DMS53 treated with DMSO at 0.1 percent for 48 hours (cell line): ENCODE data around the gene SFTPD.
"Not testable (repeated sequence)": the region's sequence is repeated elsewhere in the genome, so short reads cannot be mapped to it uniquely, and the experiment has no call there.

Experiments used
- DNase-seq: peaks from one replicate; lab custom pipeline; 2025; ENCODE audit not compliant: unreplicated experiment; lab: John Stamatoyannopoulos, UW

SFTPD gene

GRCh38 chr10:79948976-79949722, at the start of gene SFTPD:
SFTPD (minus strand) TSS chr10:79949105; CDS start chr10:79946659, 2,446 bp downstream.
- DNase-seq = no peak

DNA sequence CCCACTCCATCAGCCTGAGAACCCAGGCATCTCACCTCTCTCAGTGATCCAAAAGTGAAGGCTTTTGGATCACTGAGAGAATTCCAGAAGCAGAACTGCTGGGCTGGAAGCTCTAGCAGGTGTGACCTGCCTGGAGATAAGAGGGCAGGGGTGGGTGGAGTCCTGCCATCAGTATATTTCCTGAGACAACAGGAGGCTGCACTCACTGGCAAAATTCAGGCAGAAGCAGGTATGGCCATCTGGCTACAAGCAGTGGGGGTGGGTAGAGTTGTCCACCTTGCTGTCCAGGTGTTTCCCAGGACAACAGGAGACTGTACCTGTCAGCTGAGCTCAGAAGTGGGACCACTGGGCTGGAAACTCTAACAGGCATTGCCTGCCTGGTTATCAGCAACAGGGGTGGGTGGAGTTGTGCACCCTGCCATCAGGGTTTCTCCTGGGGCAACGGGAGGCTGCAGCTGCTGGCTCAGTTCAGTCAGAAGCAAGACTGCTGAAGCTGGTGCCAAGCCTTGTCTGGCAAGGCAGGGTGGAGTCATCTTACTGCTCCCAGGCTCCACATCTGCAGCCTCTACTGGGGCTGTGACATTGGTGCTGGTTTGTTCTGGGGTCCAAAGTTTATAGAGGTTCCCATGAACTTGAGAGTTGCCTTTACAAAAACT, 47.2 kb upstream of the SFTPD start:
- peak; percentile 52 for DNase-seq

GRCh38 chr10:79994556-79994955, 45.7 kb upstream of the SFTPD start:
- no peak for DNase-seq

- DNase-seq = not testable (repeated sequence)
These were observed 39.3 kb upstream of the SFTPD start for GRCh38 chr10:79988199-79988598.

DNA sequence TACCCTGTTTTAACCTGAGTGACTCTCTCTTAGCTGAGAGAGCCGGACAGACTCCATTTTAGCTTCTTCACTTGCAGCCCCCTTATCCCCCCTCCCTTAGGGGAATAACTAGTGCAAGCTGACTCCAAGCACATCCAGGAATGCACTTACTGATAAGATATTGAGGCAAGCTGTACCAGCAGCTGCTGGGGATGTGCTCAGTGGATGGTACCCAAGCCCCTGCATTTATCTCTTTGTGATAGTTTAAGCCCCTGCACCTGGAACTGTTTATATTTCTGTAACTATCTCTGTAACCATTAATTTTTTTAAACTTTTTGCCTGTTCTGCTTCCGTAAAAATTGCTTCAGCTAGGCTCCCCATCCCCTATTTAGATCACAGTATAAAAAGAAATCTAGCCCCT, 37.8 kb upstream of the SFTPD start:
- DNase-seq = not testable (repeated sequence)

GRCh38 chr10:79985481-79986072, 36.7 kb upstream of the SFTPD start:
- DNase-seq = no peak

DNA sequence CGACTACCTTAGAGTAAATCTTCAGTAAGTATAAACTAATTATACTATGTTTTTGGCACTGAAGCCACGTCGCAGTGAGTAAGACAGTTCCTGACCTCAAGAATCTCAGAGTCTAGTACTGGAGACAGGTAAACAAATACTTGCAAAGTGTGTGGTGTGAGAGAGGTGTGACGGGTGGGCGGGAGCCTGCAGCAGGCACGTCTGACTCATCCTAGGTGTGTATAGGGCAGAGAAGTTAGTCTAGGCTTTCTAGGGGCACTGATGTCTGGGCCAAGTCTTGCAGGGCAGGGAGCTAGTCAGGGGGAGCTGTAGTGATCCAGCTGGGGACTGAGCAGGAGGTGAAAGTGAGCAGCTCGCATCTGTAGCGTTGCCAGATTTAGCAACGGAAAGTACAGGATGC, 35.9 kb upstream of the SFTPD start:
- DNase-seq = peak; percentile 52

DNA sequence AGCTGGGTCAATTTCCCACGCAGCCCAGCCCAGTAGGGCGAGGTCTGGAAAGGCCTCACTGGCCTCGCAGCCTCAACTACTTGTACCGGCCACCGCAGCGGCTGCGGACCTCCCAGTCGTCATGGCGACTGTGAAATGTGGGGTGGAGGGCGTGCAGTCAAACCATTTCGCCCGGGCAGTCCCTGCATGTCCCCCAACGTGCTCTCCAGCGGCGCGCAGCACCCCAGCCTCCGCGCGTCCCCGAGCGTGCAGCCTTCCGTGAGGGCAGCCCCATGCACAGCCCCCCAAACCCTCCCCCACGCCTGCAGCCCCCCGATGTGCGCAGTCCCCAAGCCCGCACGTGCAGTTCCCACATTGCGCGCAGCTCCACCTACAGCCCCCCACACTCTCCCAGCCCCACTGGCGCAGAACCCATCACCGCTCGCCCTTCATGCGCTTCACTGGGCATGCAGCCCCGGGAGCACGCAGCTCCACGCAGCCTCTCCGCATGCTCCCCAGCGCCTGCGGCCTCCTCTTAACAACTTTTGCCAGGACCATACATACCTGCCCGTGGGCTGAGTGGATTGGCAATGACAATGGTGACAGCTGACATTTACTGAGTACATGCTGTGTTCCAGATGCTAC, 34.5 kb upstream of the SFTPD start:
- DNase-seq = no peak

GRCh38 chr10:79982861-79983260, 34.0 kb upstream of the SFTPD start:
- DNase-seq = no peak

- DNase-seq = peak; percentile 46
These were observed 33.5 kb upstream of the SFTPD start for GRCh38 chr10:79982362-79982800.

- peak; percentile 86 for DNase-seq
These were observed 32.8 kb upstream of the SFTPD start for GRCh38 chr10:79981450-79982361.

DNA sequence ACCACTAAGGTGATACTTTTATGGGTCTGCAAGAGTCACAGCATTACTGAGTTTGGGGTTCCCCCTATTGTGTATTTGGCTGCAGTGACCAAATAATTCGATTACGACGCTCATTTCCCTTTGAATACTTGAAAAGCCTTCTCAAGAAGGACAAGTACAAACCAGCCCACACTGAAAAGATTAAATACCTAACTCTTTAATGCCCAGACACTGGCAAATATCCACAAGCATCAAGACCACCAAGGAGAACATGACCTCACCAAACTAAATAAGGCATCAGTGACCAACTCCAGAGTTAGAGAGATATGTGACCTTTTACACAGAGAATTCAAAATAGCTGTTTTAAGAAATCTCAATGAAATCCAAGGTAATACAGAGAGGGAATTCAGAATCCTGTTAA, 31.8 kb upstream of the SFTPD start:
- no peak for DNase-seq

DNA sequence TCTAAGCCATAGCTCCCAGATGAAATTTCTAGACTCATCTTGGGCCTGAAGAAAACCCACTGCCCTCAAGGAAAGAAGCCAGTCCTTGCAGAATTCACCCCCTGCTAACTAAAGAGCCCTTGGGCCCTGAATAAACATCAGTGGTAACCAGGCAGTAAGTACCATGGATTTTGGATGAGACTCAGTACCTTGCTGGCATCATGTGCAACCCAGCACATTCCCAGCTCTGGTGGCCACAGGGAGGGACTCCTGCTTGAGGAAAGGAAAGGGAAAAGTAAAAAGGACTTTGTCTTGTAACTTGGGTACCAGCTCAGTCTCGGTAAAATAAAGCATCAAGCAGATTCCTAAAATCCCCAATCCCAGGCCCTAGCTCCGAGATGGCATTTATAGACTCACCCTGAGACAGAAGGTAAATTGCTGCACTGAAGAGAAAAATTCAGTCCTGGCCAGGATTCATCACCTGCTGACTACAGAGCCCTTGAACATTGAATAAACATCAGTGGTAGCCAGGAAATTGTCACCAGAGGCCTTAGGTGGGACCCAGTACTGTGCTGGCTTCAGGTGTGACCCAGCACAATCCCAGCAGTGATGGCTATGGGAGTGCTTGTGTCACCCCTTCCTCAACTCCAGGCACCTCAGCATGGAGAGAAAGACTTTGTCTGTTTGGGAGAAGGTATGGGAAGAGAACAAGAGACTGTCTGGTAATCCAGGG, 31.2 kb upstream of the SFTPD start:
- DNase-seq = peak; percentile 64

DNA sequence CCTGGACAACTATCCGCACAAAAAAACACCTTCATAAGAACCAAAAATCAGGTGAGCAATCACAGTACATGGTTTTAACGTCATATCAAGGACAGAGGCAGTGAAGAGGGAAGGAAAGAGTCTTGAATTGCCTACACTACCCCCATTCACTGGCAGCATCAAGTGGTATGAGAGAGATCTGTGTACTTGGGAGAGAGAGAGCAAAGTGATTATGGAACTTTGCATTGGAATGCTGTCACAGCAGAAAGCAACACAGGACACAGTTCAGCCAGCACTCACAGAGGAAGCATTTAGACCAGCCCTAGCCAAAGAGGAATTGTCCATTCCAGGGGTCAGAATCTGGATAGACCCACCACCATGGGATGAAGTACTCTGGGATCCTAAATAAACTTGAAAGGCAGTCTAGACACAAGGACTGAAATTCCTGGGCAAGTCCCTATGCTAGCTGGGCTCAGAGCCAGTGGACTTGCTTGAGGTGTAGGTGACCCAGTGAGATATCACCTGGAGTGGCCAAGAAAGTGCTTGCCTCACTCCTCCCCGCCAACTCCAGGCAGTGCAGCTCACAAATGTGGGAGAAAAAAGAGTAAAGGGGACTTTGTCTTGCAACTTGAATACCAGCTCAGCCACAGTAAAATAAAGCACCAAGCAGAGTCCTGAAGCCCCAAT, 30.5 kb upstream of the SFTPD start:
- peak; percentile 2 for DNase-seq

- DNase-seq = no peak
These were observed 28.1 kb upstream of the SFTPD start for GRCh38 chr10:79976999-79977398.

DNA sequence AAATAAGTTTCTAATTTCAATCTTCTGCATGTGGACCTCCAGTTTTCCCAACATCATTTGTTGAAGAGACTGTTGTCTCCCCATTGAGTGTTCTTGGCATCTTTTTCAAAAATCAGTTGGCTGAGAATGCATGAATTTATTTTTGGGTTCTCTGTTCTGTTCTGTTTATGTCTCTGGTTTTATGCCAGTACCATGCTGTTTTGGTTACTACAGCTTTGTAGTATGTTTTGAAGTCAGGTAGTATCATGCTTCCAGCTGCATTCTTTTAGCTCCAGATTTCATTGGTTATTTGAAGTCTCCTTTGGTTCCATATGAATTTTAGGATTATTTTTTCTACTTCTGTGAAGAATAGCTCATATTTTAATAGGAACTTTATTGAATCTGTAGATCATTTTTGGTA, 21.2 kb upstream of the SFTPD start:
- no peak for DNase-seq

DNA sequence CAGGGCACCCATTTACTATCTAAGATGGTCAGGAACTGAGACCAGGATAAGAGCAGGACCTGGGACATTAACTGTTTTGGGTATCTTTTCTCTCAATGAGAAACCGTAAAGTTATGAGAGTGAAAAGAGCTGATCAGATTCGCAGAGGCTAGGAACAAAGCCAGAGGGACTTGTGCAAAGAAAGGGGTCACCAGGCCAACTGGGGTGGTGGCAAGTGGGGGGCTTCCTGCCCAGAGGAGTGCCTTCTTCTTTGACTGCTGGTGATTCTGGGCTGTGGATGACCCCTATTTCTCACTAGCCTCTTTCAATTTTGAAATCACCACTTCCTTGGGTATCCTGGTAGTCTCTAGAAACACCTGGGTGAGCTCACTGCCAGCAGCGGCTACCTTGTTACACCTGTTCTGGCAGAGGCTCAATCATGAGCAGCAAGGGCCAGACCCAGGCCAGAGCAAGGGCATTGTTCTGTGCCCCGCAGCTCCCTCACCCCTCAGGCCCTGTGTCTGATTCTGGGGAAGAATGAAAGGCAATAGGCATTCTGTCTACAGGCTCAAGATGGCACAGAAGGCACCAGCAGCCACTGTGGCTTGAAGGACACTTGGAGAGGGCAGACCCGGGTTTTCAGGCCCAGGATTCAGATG, 999 bp downstream of the SFTPD start:
- DNase-seq = peak; percentile 7

GRCh38 chr10:79947083-79947415, 1.9 kb downstream of the SFTPD start:
- DNase-seq = peak; percentile 58
